ENCODE data around the gene USP36.

GRCh38 chr17:78834571-78834970, 6.0 kb downstream of the USP36 start:
- TF ChIP-seq MLX (CRISPR knock-in tag; IDR thresholded peaks at IDR 0.05), result no peak
- no peak for TF ChIP-seq CTCF (IDR thresholded peaks at IDR 0.05)
- TF ChIP-seq CDX4 (CRISPR knock-in tag; IDR thresholded peaks at IDR 0.05; ENCODE audit: borderline replicate concordance), result no peak
- TF ChIP-seq ATF2 (CRISPR knock-in tag; IDR thresholded peaks at IDR 0.05; ENCODE audit: borderline replicate concordance, low read depth), result no peak
- TF ChIP-seq IRF2 (CRISPR knock-in tag; IDR thresholded peaks at IDR 0.05; ENCODE audit: borderline replicate concordance, low read depth), result no peak
- no peak for TF ChIP-seq ATF3 (CRISPR knock-in tag; conservative IDR thresholded peaks at IDR 0.05)
- no peak for TF ChIP-seq E2F5 (CRISPR knock-in tag; IDR thresholded peaks at IDR 0.05)
- TF ChIP-seq ETV6 (CRISPR knock-in tag; IDR thresholded peaks at IDR 0.05), result no peak
- no peak for TF ChIP-seq TP53 (CRISPR knock-in tag; IDR thresholded peaks at IDR 0.05)
- TF ChIP-seq MAX (CRISPR knock-in tag; IDR thresholded peaks at IDR 0.05), result no peak
- TF ChIP-seq CREB1 (CRISPR knock-in tag; IDR thresholded peaks at IDR 0.05), result no peak
- TF ChIP-seq PREB (CRISPR knock-in tag; IDR thresholded peaks at IDR 0.05; ENCODE audit: borderline replicate concordance), result no peak
- TF ChIP-seq E2F4 (CRISPR knock-in tag; IDR thresholded peaks at IDR 0.05; ENCODE audit: borderline replicate concordance, low read depth), result no peak
- no peak for TF ChIP-seq ARID4B (CRISPR knock-in tag; IDR thresholded peaks at IDR 0.05; ENCODE audit: borderline replicate concordance)
